Vagina (tissue), 2 donors: Measurements from ENCODE around the gene CETP. TPM values are rescaled to one million over a fixed set of nuclear protein-coding genes. Genes with fewer than 3 reads are reported as not detected.
"Not testable (repeated sequence)": the region's sequence is repeated elsewhere in the genome, so short reads cannot be mapped to it uniquely, and the experiment has no call there.

Experiments
- DNase-seq, 2 donors: peaks; one replicate each; pipeline ENCODE4 v3.0.0-alpha.2; 2017; ENCODE audit errors: extremely low spot score in 2 of 2
- H3K27ac ChIP-seq: fragments of 200-600 bp; sonication (generic); one replicate; pipeline ENCODE4 v1.5.1; 2019
- H3K27me3 ChIP-seq: fragments of 200-600 bp; sonication (generic); one replicate; pipeline ENCODE4 v1.5.1; 2019
- H3K36me3 ChIP-seq, 2 donors: fragments of 200-600 bp; sonication (generic); one replicate each; pipeline ENCODE4 v1.5.1; 2017 to 2019
- H3K4me1 ChIP-seq: fragments of 200-600 bp; sonication (generic); one replicate; pipeline ENCODE4 v1.5.1; 2019
- H3K4me3 ChIP-seq, 2 donors: fragments of 200-600 bp; sonication (generic); 1 replicate in 1 of 2; 2 replicates in 1 of 2; pipeline ENCODE4 v1.5.1; 2016 to 2019
- H3K9me3 ChIP-seq: fragments of 200-600 bp; sonication (generic); one replicate; pipeline ENCODE4 v1.5.1; 2019
- CTCF ChIP-seq, 3 experiments: fragments of 450-650 bp in 2 of 3; fragments of 200-600 bp in 1 of 3; sonication (generic) in 1 of 3; IDR thresholded peaks; one replicate each; pipeline ENCODE4 v1.5.1; 2017 to 2019; ENCODE audit warnings: antibody characterized with exemption in 3 of 3, mild to moderate bottlenecking in 2 of 3, moderate library complexity in 2 of 3
- POLR2A ChIP-seq, 2 donors: fragments of 450-650 bp; IDR thresholded peaks; one replicate each; pipeline ENCODE4 v1.6.1; 2017; ENCODE audit warnings: antibody characterized with exemption in 2 of 2, mild to moderate bottlenecking in 2 of 2, moderate library complexity in 2 of 2
- POLR2AphosphoS5 ChIP-seq, 2 donors: sonication (generic); formaldehyde crosslinking; IDR thresholded peaks; one replicate each; pipeline ENCODE4 v1.9.0; 2017; ENCODE audit warnings: antibody characterized with exemption in 2 of 2, mild to moderate bottlenecking in 2 of 2, low read depth in 1 of 2; ENCODE audit not compliant: insufficient read depth in 1 of 2
- intact Hi-C: fragments of 100-400 bp; cut with DNase I; formaldehyde crosslinking; loops from one replicate; pipeline ENCODE4 v1.15.1; 2023
- total RNA-seq: library from RNA; depleted of rRNA; stranded (reverse); fragments of >200 nt; gene quantifications from one replicate; pipeline ENCODE4 v1.2.3, GENCODE V29; 2016

Gene CETP
- total RNA-seq, 1 donor from 2014 or later, result not detected

GRCh38 chr16:56982695-56983094 lies 20.9 kb downstream of the CETP start:
- intact Hi-C loops, result loop anchor here (5.0 kb wide), 1 partner anchor 285 kb away; no protein-coding TSS in a partner anchor
- no peaks in the 10 kb centered on the region for H3K9me3 ChIP-seq

DNA sequence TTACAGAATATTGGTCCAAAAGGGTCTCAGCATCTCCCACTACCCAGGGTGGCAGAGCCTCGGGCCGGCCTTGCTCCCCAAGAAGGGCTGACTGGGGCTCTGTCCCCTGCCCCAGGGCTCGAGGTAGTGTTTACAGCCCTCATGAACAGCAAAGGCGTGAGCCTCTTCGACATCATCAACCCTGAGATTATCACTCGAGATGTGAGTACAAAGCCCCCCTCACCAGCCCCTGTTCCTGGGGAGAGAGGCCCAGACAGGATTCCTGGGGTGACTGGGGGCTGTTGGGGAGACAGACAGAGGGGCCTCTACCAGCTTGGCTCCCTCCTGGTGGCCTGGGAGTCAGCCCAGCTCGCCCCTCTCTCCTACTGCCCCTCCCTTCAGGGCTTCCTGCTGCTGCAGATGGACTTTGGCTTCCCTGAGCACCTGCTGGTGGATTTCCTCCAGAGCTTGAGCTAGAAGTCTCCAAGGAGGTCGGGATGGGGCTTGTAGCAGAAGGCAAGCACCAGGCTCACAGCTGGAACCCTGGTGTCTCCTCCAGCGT lies 21.5 kb downstream of the CETP start:
- TF ChIP-seq CTCF (IDR thresholded peaks at IDR 0.05), result no peak
- TF ChIP-seq POLR2AphosphoS5 (IDR thresholded peaks at IDR 0.05; ENCODE audit: insufficient read depth in 1 of 2, low read depth in 1 of 2), result no peak
- TF ChIP-seq POLR2A (IDR thresholded peaks at IDR 0.05), result no peak
- Histone ChIP-seq H3K4me3 (no peak overlapping the region), H3K27me3 (no peaks in the 10 kb centered on the region), H3K36me3 (no peaks in the 10 kb centered on the region), H3K4me1 (peaks cover 33% of the 10 kb centered on the region), H3K27ac (no peak overlapping the region), H3K9me3 (no peaks in the 10 kb centered on the region)
- no peak for DNase-seq
- intact Hi-C loops, result loop anchor here (5.0 kb wide), 1 partner anchor 286 kb away; no protein-coding TSS in a partner anchor

More at GRCh38 chr16:56982695-56983094, 20.9 kb downstream of the CETP start:
- peaks cover 27% of the 10 kb centered on the region for H3K4me1 ChIP-seq
- TF ChIP-seq POLR2A (IDR thresholded peaks at IDR 0.05), result no peak
- no peak overlapping the region for H3K4me3 ChIP-seq
- no peak for DNase-seq
- no peak overlapping the region for H3K27ac ChIP-seq
- no peaks in the 10 kb centered on the region for H3K36me3 ChIP-seq
- no peaks in the 10 kb centered on the region for H3K27me3 ChIP-seq

- intact Hi-C loops, result loop anchor here (5.0 kb wide), 2 partner anchors 52 to 287 kb away; partner anchors contain the start of gene HERPUD1
Measured at GRCh38 chr16:56984639-56985038, 22.9 kb downstream of the CETP start.

GRCh38 chr16:56985288-56985961 lies 23.7 kb downstream of the CETP start:
- Histone ChIP-seq H3K4me1 (peaks cover 47% of the 10 kb centered on the region), H3K9me3 (no peaks in the 10 kb centered on the region), H3K27me3 (no peaks in the 10 kb centered on the region), H3K4me3 (no peak overlapping the region), H3K27ac (peak overlapping the region; percentile 88), H3K36me3 (no peaks in the 10 kb centered on the region)
- intact Hi-C loops, result loop anchor here (5.0 kb wide), 1 partner anchor 53 kb away; the partner anchor contains the start of gene HERPUD1
- TF ChIP-seq POLR2AphosphoS5 (IDR thresholded peaks at IDR 0.05; ENCODE audit: insufficient read depth in 1 of 2, low read depth in 1 of 2), result peak; percentile 44 to 67
- no peak for TF ChIP-seq POLR2A (IDR thresholded peaks at IDR 0.05)
- DNase-seq, result no peak

More at GRCh38 chr16:56984639-56985038, 22.9 kb downstream of the CETP start:
- DNase-seq, result no peak
- Histone ChIP-seq H3K27me3 (no peaks in the 10 kb centered on the region), H3K27ac (peak overlapping the region; percentile 88), H3K4me1 (peaks cover 39% of the 10 kb centered on the region), H3K36me3 (no peaks in the 10 kb centered on the region), H3K4me3 (no peak overlapping the region), H3K9me3 (no peaks in the 10 kb centered on the region)
- no peak for TF ChIP-seq POLR2AphosphoS5 (IDR thresholded peaks at IDR 0.05; ENCODE audit: insufficient read depth in 1 of 2, low read depth in 1 of 2)

GRCh38 chr16:56985962-56986360 lies 24.2 kb downstream of the CETP start:
- intact Hi-C loops, result loop anchor here (5.0 kb wide), 1 partner anchor 54 kb away; the partner anchor contains the start of gene HERPUD1
- H3K4me1 ChIP-seq, result peaks cover 53% of the 10 kb centered on the region
- no peak for TF ChIP-seq POLR2A (IDR thresholded peaks at IDR 0.05)
- TF ChIP-seq POLR2AphosphoS5 (IDR thresholded peaks at IDR 0.05; ENCODE audit: insufficient read depth in 1 of 2, low read depth in 1 of 2), result no peak
- no peak for TF ChIP-seq CTCF (IDR thresholded peaks at IDR 0.05)
- H3K36me3 ChIP-seq, result no peaks in the 10 kb centered on the region
- H3K4me3 ChIP-seq, result no peak overlapping the region
- H3K27me3 ChIP-seq, result no peaks in the 10 kb centered on the region
- H3K9me3 ChIP-seq, result no peaks in the 10 kb centered on the region
- H3K27ac ChIP-seq, result peak overlapping the region; percentile 88
- no peak for DNase-seq

- Histone ChIP-seq H3K27me3 (no peaks in the 10 kb centered on the region), H3K4me1 (peaks cover 57% of the 10 kb centered on the region), H3K27ac (peak overlapping the region; percentile 88), H3K9me3 (no peaks in the 10 kb centered on the region), H3K36me3 (no peaks in the 10 kb centered on the region), H3K4me3 (no peak overlapping the region)
- intact Hi-C loops, result loop anchor here (5.0 kb wide), 1 partner anchor 54 kb away; the partner anchor contains the start of gene HERPUD1
- no peak for DNase-seq
- TF ChIP-seq CTCF (IDR thresholded peaks at IDR 0.05), result no peak
- TF ChIP-seq POLR2A (IDR thresholded peaks at IDR 0.05), result no peak
- TF ChIP-seq POLR2AphosphoS5 (IDR thresholded peaks at IDR 0.05; ENCODE audit: insufficient read depth in 1 of 2, low read depth in 1 of 2), result no peak
Measured at GRCh38 chr16:56986361-56986760, 24.6 kb downstream of the CETP start.

DNA sequence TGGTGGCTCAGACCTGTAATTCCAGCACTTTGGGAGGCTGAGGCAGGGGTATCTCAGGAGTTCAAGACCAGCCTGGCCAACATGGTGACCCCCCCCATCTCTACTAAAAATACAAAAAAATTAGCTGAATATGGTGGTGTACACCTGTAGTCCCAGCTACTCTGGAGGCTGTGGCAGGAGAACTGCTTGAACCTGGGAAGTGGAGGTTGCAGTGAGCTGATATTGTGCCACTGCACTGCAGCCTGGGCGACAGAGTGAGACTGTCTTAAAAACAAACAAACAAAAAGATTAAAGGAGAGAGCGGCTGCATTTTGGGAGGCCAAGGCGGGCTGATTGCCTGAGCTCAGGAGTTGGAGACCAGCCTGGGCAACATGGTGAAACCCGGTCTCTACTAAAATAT lies 25.2 kb downstream of the CETP start:
- intact Hi-C loops, result loop anchor here (5.0 kb wide), 1 partner anchor 55 kb away; the partner anchor contains the start of gene HERPUD1
- not testable (repeated sequence) for H3K4me3 ChIP-seq, DNase-seq, H3K27me3 ChIP-seq, H3K36me3 ChIP-seq, H3K9me3 ChIP-seq
- H3K4me1 ChIP-seq, result peaks cover 62% of the 10 kb centered on the region
- H3K27ac ChIP-seq, result peak overlapping the region; percentile 93
